Measurements from ENCODE around the gene LYPLA2. TPM values are rescaled to one million over a fixed set of nuclear protein-coding genes. Genes with fewer than 3 reads are reported as not detected.

Gene LYPLA2
- 84.0 and 88.7 TPM in 2 replicates for total RNA-seq

GRCh38 chr1:23790696-23791515 is at the start of gene LYPLA2:
Gene LYPLA2 (plus strand): TSS chr1:23791145. CDS start chr1:23792683, 1,538 bp downstream.

GRCh38 chr1:23743287-23744152 is 47.4 kb upstream of the LYPLA2 start, which contains the start of gene ELOA:
Gene ELOA (plus strand): TSS chr1:23743471. CDS start chr1:23743504, 33 bp downstream.

GRCh38 chr1:23777979-23778814 is 12.7 kb upstream of the LYPLA2 start, which contains the start of gene PITHD1:
Gene PITHD1 (plus strand): TSS chr1:23778418. CDS start chr1:23778516, 98 bp downstream.

GRCh38 chr1:23800400-23801337 is 9.7 kb downstream of the LYPLA2 start, which contains the start of gene GALE:
Gene GALE (minus strand): TSS chr1:23800754. CDS start chr1:23799007, 1,747 bp downstream.

GRCh38 chr1:23825076-23825761 is 34.3 kb downstream of the LYPLA2 start, which contains the start of gene HMGCL:
Gene HMGCL (minus strand): TSS chr1:23825429. CDS start chr1:23825415, 14 bp downstream.

Other genes with a start within 250 kb of the LYPLA2 start
- gene ID3, start 231.6 kb upstream of the LYPLA2 start, total RNA-seq, result 191 and 227 TPM in 2 replicates
- gene RPL11, start 99.3 kb upstream of the LYPLA2 start, total RNA-seq, result 870 and 1,099 TPM in 2 replicates
- gene ELOA, start 47.7 kb upstream of the LYPLA2 start, total RNA-seq, result 53.3 and 60.9 TPM in 2 replicates
- 31.3 and 40.0 TPM in 2 replicates for gene PITHD1, start 12.7 kb upstream of the LYPLA2 start, total RNA-seq
- 38.2 and 45.7 TPM in 2 replicates for gene GALE, start 9.6 kb downstream of the LYPLA2 start, total RNA-seq
- gene HMGCL, start 34.3 kb downstream of the LYPLA2 start, total RNA-seq, result 21.3 and 26.6 TPM in 2 replicates
- gene FUCA1, start 77.1 kb downstream of the LYPLA2 start, total RNA-seq, result 6.8 and 6.9 TPM in 2 replicates
- not detected in 2 replicates for gene CNR2, start 122.2 kb downstream of the LYPLA2 start, total RNA-seq
- gene PNRC2, start 168.7 kb downstream of the LYPLA2 start, total RNA-seq, result 161 and 166 TPM in 2 replicates
- 157 and 159 TPM in 2 replicates for gene SRSF10, start 189.2 kb downstream of the LYPLA2 start, total RNA-seq

Data from thoracic aorta endothelial cell (primary cell).